ENCODE data around the gene GPR25. TPM values are rescaled to one million over a fixed set of nuclear protein-coding genes. Genes with fewer than 3 reads are reported as not detected.

The GPR25 gene
- total and polyA plus RNA-seq, 2 of the 4 experiments (the other 2 are of a cell fraction): not detected

- no peak overlapping the region for H2AK9ac ChIP-seq (replicated peaks; ENCODE audit: low read depth, low read length, poor library complexity)
- H3K18ac ChIP-seq (ENCODE audit: low read depth, low read length): no peak overlapping the region
- no peak overlapping the region for H3K14ac ChIP-seq (replicated peaks; ENCODE audit: low read depth, low read length)
- DNase-seq (no peak), ATAC-seq (ENCODE audit: low read depth) (no peak)
- H2BK20ac ChIP-seq (ENCODE audit: low read depth, low read length): no peak overlapping the region
- H2BK120ac ChIP-seq (ENCODE audit: low read depth, low read length): no peak overlapping the region
- no peak overlapping the region for H4K5ac ChIP-seq (ENCODE audit: low read depth, low read length)
- BruUV-seq (replicated peaks): no TSS peak
- ChIA-PET POLR2A (ENCODE audit: unreplicated experiment) (no interaction called here), CTCF (no interaction called here)
- no peaks in the 10 kb centered on the region for H3K9me1 ChIP-seq (ENCODE audit: insufficient read depth, low read length)
- in situ Hi-C loops (cut with MboI; ENCODE audit: low sequenced_read_pairs): no loop called here
- no peak overlapping the region for H3K4me2 ChIP-seq (ENCODE audit: low read depth, low read length)
- H3K27ac ChIP-seq (ENCODE audit: insufficient read depth, low read length): no peak overlapping the region
- H2BK15ac ChIP-seq (ENCODE audit: low read depth, low read length): no peak overlapping the region
- H3K36me3 ChIP-seq (ENCODE audit: control insufficient read depth, insufficient read depth, low read length): no peaks in the 10 kb centered on the region
- H2AFZ ChIP-seq (replicated peaks; ENCODE audit: low read length, poor library complexity): no peak overlapping the region
- no peak for TF ChIP-seq MAFK (IDR thresholded peaks at IDR 0.05; ENCODE audit: low read depth, low read length)
- no peak for TF ChIP-seq BHLHE40 (IDR thresholded peaks at IDR 0.05; ENCODE audit: low read depth, low read length)
- no peak for TF ChIP-seq NFE2L2 (IDR thresholded peaks at IDR 0.05; ENCODE audit: low read depth, low read length)
- TF ChIP-seq RAD21 (IDR thresholded peaks at IDR 0.05; ENCODE audit: low read length): no peak
- TF ChIP-seq POLR2A (IDR thresholded peaks at IDR 0.05; ENCODE audit: low read depth, low read length): no peak
- no peak for TF ChIP-seq CEBPB (IDR thresholded peaks at IDR 0.05; ENCODE audit: low read depth, low read length)
- no peak for TF ChIP-seq RFX5 (IDR thresholded peaks at IDR 0.05; ENCODE audit: low read depth, low read length)
- no peak for TF ChIP-seq FOS (IDR thresholded peaks at IDR 0.05; ENCODE audit: low read depth, low read length)
- TF ChIP-seq ELK1 (IDR thresholded peaks at IDR 0.05; ENCODE audit: borderline replicate concordance, low read depth, low read length): no peak
- no peak for TF ChIP-seq CTCF (conservative IDR thresholded peaks at IDR 0.05; ENCODE audit: low read depth, low read length)
- no peak for TF ChIP-seq MAZ (IDR thresholded peaks at IDR 0.05; ENCODE audit: borderline replicate concordance, low read depth, low read length)
- TF ChIP-seq MXI1 (IDR thresholded peaks at IDR 0.05; ENCODE audit: borderline replicate concordance, low read depth, low read length): no peak
- TF ChIP-seq RCOR1 (IDR thresholded peaks at IDR 0.05; ENCODE audit: insufficient replicate concordance, low read length): no peak
- TF ChIP-seq SMC3 (IDR thresholded peaks at IDR 0.05; ENCODE audit: low read depth, low read length): no peak
- TF ChIP-seq, protein P1, sequence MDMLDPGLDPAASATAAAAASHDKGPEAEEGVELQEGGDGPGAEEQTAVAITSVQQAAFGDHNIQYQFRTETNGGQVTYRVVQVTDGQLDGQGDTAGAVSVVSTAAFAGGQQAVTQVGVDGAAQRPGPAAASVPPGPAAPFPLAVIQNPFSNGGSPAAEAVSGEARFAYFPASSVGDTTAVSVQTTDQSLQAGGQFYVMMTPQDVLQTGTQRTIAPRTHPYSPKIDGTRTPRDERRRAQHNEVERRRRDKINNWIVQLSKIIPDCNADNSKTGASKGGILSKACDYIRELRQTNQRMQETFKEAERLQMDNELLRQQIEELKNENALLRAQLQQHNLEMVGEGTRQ (IDR thresholded peaks at IDR 0.05; ENCODE audit: low read depth, low read length): no peak
- no peak for TF ChIP-seq CHD1 (IDR thresholded peaks at IDR 0.05; ENCODE audit: low read depth, low read length)
- H3K23ac ChIP-seq (ENCODE audit: low read depth, low read length): no peak overlapping the region
- H3K56ac ChIP-seq (ENCODE audit: extremely low read depth, insufficient read depth, low read length): no peak overlapping the region
- no peaks in the 10 kb centered on the region for H4K20me1 ChIP-seq (ENCODE audit: insufficient read depth, low read length)
- dilution Hi-C loops (cut with HindIII; ENCODE audit: low sequenced_read_pairs, unreplicated experiment): no loop called here
- no peaks in the 10 kb centered on the region for H3K79me1 ChIP-seq (ENCODE audit: low read depth in 1 of 2, low read length in 2 of 2)
- no peak overlapping the region for H4K91ac ChIP-seq (ENCODE audit: insufficient read depth, low read depth, low read length)
- H4K8ac ChIP-seq (ENCODE audit: low read depth in 2 of 2, low read length in 2 of 2): no peak overlapping the region
- H3K27me3 ChIP-seq (ENCODE audit: control insufficient read depth, insufficient read depth, low read length): peaks cover 28% of the 10 kb centered on the region
- no peak overlapping the region for H3K9ac ChIP-seq (ENCODE audit: low read depth, low read length)
- WGBS, 2 experiments (ENCODE audit: extremely low coverage in 2 of 2, insufficient read length in 1 of 2): 80% methylated on average over 1 of the region's 11 CpGs; no CpG with 5 or more reads in 1 of the 2 experiments
- no peak overlapping the region for H3K4me3 ChIP-seq (ENCODE audit: insufficient read depth, low read depth, low read length)
- H2AK5ac ChIP-seq (ENCODE audit: low read depth, low read length): no peak overlapping the region
- no peaks in the 10 kb centered on the region for H3K9me3 ChIP-seq (ENCODE audit: control insufficient read depth, insufficient read depth, low read length)
- H3K4me1 ChIP-seq (ENCODE audit: control insufficient read depth, insufficient read depth, low read length): no peaks in the 10 kb centered on the region
- no peak overlapping the region for H2BK5ac ChIP-seq (ENCODE audit: low read depth, low read length, poor library complexity, severe bottlenecking)
- intact Hi-C loops (cut with micrococcal nuclease): no loop called here
- no peak overlapping the region for H3K4ac ChIP-seq (ENCODE audit: low read depth, low read length)
Observed at GRCh38 chr1:200916681-200917080, 43.9 kb downstream of the GPR25 start.

Data from IMR-90 (cell line).